Suprapubic skin (tissue), 4 donors: Measurements from ENCODE around the gene CHRNB4.

Experiments used
- CTCF ChIP-seq, 2 donors: fragments of 200-600 bp in 1 of 2; fragments of 450-650 bp in 1 of 2; sonication (generic) in 1 of 2; IDR thresholded peaks; one replicate each; pipeline ENCODE4 v1.5.1; 2016 to 2019; ENCODE audit warnings: antibody characterized with exemption in 2 of 2, mild to moderate bottlenecking in 1 of 2, moderate library complexity in 1 of 2
- EP300 ChIP-seq: sonication (generic); formaldehyde crosslinking; IDR thresholded peaks from one replicate; pipeline ENCODE4 v1.6.1; 2017; ENCODE audit warnings: antibody characterized with exemption
- POLR2AphosphoS5 ChIP-seq, 3 donors: sonication (generic); formaldehyde crosslinking; IDR thresholded peaks; one replicate each; pipeline ENCODE4 v1.6.1; 2017; ENCODE audit warnings: antibody characterized with exemption in 3 of 3

DNA sequence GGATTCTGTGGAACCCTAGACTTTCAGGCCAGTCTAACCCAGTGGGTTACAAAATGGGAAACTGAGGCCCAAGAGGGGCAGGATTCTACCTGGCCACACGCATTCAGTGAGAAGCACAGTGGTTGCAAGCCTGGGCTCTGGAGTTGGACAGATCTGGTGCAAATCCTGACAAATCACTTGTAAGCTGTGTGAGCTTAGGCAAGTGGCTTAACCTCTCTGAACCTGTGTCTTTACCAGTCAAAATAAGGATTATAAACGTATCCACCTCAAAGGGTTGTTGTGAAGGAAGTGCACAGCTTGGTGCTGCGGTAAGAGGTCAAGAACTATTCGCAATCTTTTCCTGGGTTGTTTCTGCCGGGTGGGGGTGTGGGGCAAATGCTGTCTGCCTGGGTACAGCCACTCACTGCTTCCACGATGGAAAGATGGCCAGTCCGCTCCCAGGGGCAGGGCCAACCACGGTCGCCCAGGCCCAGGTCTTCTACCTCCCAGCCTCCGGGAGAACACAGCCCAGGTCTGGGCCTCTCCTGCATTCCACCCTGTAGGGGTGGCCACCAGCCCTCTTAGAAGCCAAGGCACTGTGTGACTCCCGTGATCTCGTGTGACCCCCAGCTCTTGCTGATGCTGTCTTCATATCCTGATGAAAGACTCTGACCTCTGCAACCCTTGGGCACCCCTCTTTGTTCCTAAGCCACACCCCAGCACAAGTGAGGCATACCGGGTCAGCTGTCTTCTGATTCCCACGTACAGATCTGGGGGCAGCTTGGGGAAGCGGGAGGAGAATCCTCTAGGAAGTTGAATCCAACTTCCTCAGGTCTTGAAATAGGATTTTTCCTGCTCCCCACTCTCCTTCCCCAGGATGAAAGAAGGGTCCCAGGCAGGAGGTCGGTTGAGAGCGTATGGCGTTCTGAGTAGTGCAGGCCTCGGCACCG, 21.7 kb downstream of the CHRNB4 start:
- TF ChIP-seq CTCF (IDR thresholded peaks at IDR 0.05) (no peak), EP300 (no peak), POLR2AphosphoS5 (IDR thresholded peaks at IDR 0.05) (no peak)
